Muscle of arm (tissue), 12 donors: ENCODE data around the gene GATC. TPM values are rescaled to one million over a fixed set of nuclear protein-coding genes. Genes with fewer than 3 reads are reported as not detected.
"Not testable (repeated sequence)": the region's sequence is repeated elsewhere in the genome, so short reads cannot be mapped to it uniquely, and the experiment has no call there.

ENCODE experiments used
- DNase-seq: peaks from one replicate; pipeline ENCODE4 v3.0.0-alpha.2; 2013
- polyA plus RNA-seq, 12 donors: library from polyadenylated mRNA; unstranded; fragments of 120-200 nt; gene quantifications; one replicate each; pipeline ENCODE4 v1.2.1, GENCODE V29; 2013; ENCODE audit not compliant: insufficient read length in 12 of 12

Gene GATC
- polyA plus RNA-seq, 12 donors = 10.6 to 22.1 (median 16.9) TPM; not detected in 1

DNA sequence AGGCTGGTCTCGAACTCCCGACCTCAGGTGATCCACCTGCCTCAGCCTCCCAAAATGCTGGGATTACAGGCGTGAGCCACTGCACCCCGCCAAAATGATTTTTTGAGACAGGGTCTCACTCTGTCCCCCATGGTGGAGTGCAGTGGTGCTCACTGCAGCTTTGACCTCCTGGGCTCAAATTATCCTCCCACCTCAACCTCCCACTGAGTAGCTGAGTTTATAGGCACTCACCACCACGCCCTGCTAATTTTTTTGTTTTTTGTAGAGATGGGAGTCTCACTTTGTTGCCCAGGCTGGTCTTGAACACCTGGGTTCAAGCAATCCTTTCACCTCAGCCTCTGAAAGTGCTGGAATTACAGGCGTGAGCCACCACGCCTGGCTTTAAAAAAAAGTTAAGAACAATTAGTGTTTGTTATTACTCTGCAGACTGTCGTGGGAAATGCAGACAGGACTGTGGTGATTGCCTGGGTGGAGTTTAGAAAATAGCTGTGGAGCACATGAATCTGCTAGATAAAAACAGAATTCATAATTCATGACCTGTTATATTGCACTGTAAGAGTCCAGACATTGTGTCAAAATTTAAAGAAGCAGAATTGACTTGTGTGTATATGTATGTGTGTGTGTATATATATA, 17.5 kb upstream of the GATC start:
- no peak for DNase-seq

DNA sequence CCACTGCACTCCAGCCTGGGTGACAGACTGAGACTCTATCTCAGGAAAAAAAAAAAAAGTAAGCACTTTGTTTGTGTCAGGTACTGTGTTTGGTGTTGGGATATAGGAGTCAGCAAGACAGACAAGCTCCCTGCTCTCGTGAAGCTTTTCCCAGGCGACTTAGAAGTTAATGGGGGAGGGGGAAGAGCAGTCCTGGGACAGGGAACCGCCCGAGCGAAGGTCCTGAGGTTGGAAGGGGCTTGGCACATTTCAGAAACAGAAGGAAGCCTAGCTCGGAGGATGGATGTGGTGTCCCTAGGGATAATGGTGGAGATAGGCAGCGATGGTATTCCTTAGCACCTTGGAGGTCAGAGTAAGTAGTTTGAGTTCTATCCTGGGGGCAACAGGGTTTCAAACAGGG, 16.9 kb upstream of the GATC start:
- DNase-seq = no peak

DNA sequence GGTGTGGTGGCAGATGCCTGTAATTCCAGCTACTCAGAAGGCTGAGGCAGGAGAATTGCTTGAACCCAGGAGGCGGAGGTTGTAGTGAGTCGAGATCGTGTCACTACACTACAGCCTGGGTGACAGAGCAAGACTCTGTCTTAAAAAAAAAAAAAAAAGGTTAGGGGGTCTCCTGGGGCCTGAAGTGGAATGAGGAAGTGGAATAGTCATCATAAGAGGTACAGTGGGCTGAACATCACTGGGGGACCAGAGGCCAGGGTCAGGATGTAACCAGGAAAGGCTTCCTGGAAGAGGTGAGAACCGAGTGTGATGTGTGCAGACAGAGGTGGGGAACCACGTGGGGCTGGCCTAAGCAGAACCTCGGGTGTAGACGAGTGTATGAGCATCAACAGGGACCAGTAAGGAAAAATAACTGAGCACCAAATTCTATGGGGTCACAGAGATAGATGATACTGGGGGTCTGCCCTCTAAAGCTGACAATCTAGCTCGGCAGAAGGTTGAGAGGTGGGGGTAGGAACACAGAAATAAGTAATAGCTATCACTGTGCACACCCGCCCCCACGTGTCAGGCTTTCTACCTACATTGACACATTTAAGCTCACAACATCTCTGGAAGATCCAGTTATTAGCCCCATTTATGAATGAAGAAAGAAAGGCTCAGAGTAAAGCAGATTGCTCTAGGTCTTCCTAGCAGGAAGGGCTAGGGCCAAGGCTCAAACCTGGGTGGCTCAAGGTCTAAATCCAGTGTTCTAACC, 13.3 kb upstream of the GATC start:
- DNase-seq = no peak

- DNase-seq = peak; percentile 96
Observed at GRCh38 chr12:120437735-120438494, 8.3 kb upstream of the GATC start, which contains the start of gene COX6A1. TSS of gene COX6A1 (plus strand) at chr12:120438113. CDS start at chr12:120438127, 14 bp downstream.

GRCh38 chr12:120438495-120439198, 7.6 kb upstream of the GATC start:
- DNase-seq = no peak

DNA sequence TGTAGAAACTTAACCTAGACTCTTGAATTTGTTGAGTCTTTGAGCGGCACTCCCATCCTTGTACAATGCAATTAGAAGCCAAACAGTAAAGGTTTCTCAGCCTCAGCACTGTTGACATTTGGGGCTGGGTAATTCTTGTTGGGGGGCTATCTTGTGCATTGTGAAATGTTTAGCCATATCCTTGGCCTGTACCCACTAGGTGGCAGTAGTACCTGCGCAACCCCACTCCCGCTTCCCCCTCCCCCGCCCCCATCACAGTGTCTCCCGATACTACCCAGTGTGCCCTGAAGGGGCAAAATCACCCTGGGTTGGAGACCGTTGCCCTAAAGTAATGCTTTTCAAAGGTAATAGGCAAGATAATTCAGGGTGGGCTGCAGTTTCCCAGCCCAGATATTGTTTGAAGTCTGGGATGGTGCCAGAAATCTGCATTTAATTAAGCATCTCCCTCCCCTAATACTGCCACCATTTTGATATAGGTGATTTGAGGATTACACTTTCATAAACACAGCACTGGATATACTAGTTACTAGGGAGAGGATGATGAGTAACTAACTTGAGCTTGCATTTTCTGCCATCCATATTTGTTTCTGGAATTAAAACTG, 6.5 kb upstream of the GATC start:
- peak; percentile 34 for DNase-seq

GRCh38 chr12:120444676-120445075, 1.6 kb upstream of the GATC start:
- DNase-seq = no peak

GRCh38 chr12:120446844-120447178, 567 bp downstream of the GATC start:
- not testable (repeated sequence) for DNase-seq

GRCh38 chr12:120447992-120448391, 1.7 kb downstream of the GATC start:
- DNase-seq = no peak

DNA sequence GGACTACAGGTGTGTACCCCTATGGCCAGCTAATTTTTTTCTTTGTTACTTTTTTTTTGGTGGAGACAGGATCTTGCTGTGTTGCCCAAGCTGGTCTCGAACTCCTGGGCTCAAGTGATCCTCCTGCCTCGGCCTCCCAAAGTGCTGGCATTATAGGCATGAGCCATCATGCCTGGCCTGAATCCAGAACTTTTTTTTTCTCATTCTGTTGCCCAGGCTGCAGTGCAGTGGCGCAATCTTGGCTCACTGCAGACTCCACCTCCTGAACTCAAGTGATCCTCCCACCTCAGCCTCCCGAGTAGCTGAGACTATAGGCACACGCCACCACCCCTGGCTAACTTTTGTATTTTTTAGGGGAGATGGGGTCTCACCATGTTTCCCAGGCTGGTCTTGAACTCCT, 6.3 kb downstream of the GATC start:
- DNase-seq = not testable (repeated sequence)

DNA sequence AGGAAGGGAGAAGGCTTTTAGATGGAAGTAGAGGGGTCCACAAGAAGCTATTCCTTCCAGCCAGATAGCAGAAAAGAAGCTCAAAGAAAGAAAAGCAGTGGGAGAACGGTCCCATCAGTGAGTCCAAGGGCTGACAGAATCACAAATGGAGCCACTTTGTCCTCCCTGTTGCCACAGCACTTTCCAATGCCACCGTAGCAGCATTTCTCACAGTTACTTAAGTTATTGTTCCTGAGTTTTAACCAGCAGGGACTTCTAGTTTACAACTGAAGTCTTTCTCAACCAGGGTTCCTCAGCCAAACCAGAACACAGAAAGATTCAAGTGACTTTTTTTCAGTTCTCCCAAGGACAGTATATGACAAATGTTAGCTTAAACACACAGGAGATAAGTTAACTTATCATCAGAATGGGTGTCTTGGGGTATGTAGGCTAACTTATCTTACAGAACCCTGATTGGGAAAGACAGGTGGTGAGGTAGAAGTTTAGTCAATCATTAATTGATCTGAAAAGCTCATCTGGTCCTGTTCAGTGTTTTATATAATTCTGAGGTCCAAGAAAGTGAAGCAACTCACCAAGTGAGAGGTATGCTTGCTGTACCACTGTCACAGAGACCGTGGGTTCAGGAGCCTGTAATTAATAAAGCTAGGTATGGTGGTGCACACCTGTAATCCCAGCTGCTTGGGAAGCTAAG, 7.0 kb downstream of the GATC start:
- DNase-seq = no peak

DNA sequence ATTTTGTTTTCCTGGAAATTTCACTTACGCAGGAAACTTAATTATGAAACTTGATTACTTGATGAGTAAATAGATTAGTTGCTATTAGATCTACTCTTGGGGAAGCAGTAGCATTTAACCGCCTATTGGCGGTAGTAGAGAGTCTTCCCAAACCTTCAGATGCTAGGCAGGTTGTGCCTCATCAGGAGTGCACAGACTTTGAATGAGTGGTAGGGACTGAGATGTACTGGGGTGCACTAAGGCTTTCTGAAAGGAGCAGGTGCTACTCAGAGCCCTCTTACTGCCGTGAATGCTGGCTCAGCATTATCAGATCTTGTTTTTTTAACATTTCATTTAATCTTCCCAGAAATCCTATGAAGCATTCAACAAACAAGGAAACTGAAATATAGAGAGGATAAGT, 7.7 kb downstream of the GATC start:
- no peak for DNase-seq

DNA sequence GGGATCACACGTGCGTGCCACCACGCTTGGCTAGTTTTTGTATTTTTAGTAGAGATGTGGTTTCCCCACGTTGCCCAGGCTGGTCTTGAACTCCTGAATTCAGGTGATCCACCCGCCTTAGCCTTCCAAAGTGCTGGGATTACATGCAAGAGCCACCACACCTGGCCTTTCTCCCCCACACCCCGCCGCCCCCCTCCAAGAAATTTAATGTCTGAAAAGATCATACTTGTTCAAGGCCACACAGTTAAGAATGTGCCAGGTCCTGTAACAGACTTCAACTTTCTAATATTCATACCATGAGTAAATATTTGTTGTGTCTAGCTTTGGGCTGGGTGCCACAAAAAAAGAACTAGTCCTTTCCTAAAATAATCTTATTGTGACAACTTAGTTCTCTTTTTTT, 9.1 kb downstream of the GATC start:
- DNase-seq = no peak

- DNase-seq = no peak
Observed at GRCh38 chr12:120457133-120457532, 10.9 kb downstream of the GATC start.

GRCh38 chr12:120460157-120460556, 13.9 kb downstream of the GATC start:
- no peak for DNase-seq

- no peak for DNase-seq
Observed at GRCh38 chr12:120462099-120462640, 15.9 kb downstream of the GATC start.

DNA sequence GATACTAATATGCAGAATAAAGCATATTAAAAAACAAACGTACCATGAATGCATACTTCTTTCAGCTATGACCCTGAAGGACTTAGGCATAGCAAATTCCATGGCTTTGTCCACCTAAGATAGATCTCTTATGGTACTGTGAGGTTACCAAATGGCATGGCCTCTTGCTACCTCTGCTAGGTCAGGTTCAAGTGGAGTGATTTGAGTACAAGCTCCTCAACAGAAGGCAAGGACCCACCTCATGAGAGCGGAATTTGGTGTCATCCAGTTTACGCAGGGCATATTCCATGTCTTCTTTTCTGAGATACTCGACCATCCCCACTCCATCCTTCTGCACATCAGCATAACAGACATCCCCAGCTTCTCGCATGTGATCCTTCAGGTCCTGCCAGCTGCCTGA, 17.5 kb downstream of the GATC start:
- DNase-seq = no peak

DNA sequence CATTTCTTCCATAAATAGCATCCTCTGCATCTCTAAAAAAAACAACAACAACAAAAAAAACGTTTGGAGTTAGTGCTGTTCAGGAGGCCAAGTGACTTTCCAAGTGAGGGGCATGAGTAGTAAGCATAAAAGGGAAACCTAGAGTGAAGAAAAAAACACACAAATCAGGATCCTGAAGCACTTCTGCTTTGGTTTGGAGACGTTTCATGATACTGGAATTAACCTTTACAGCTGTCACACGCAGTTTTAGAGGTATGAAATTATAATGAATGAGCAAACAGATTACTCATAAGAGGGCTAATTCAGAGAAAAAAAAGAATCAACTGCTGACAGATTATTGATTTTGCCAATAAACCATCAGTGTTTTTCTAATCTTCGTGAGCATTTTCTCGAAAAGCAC, 19.5 kb downstream of the GATC start:
- no peak for DNase-seq

GRCh38 chr12:120466560-120467315, 20.5 kb downstream of the GATC start:
- peak; percentile 32 for DNase-seq

- DNase-seq = no peak
Observed at GRCh38 chr12:120467439-120467838, 21.2 kb downstream of the GATC start.
